Fibroblast of skin of abdomen (primary cell): Measurements from ENCODE around the gene RADIL.

Experiments used
- DNase-seq: peaks from one replicate; pipeline ENCODE4 v3.0.0-alpha.2; 2013

Gene RADIL

DNA sequence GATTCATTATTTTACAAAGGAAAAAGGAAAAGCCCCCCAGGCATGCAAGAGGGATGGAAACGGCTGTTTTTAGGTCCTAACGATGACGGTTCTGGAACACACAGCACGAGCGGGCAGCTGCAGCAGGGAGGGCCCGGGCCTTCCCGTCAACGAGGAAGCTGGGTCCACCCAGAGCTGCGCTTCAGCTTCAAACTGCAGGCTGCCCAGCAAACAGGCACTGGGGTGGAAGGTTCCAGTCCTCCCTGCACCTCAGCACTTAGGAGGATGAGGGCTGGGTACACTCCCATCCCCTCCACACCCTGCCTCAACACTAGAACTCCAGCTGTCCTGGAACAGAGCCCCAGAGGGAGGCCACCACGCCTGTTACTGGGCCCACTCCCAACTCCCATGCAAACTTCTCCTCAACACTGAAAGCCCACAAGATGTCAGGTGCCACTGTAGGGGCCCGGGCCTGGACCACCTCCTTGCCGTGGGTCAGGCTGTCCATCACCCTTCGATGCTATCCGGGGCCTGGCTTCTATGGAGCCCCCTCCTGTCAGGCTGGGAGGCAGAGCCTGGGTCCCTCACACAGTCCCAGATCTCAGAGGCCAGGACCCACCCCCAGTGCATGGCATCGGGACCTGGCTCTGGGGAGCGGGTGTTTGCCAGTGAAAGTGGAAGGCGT is 54.7 kb downstream of the RADIL start:
- no peak for DNase-seq

DNA sequence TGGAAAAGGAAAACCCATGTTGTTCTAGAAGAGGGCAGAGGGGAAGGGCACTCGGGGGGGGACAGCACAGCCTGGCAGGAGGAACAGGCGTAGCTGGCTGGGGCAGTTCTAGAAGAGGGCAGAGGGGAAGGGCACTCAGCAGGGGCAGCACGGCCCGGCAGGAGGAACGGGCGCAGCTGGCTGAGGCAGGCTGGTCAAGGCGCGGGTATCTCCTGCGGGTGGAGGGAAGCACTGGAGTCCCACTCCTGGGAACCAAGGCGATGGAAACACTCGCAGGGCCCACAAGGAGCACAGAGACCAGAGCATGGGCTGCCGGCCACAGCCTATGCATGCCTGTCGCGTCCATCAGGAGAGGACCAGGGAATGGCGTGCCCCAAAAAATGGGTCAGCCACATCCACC is 58.4 kb downstream of the RADIL start:
- DNase-seq, result no peak

DNA sequence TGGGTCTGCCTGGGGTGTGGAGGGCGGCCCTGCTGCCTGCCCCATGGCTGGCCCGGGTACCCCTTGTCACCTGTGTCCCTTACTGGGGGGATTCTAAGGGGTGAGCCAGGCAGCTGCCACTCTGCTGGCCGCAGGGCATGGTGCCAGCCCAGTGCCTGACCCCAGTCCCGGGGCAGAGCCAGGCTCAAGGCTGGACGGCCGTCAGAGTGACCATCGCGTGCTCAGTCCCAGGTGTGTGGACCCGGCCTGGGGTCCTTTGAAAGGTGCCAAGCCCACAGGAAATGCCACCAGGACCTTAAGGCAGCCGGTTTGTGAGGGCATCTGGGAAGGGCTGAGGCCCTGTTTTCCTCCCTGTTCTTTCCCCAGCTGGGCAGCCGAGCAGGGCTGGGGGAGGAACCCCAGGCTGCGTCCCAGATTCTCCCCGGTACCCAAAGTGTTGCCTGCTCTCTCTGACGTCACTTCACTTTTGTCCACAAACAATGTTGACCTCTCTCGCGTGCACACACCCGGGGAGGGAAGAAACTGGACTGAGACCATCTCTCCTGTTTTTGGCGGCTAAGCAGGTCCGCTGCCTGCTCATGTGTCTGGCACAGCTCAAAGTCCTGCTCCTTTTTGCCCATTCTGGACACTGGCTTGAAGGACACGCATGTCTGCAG is 59.3 kb downstream of the RADIL start:
- DNase-seq, result no peak

DNA sequence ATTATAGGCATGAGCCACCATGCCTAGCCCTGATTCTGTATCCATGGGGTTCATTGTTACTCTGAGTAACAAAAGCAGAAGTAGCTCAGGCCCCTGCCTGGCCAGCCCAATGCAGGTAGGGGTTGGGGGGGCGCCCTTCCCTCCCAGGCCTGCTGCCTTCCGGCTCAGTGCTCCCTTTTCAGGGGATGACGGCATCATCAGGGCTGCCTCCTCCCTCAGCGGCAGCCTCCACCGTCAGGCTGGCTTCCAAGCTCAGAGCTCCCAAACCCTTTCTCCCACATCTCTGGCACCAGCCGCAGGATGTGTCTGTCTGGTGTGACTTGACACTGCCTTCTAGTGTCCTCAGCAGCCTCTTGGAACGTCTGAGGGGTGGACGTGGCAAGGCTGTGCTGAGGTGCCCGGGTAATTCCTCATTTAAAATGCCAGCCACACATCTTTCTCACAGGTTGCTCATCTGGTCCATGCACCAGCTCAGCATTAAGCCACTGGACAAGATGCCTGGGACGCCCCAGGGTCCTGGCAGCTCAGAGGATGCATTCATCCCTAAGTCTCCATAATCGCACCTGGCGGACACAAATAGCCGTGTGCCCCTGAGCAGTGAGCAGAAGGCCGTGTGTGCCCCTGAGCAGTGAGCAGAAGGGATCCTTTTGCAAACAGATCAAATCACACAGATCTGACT is 59.9 kb downstream of the RADIL start:
- no peak for DNase-seq

DNA sequence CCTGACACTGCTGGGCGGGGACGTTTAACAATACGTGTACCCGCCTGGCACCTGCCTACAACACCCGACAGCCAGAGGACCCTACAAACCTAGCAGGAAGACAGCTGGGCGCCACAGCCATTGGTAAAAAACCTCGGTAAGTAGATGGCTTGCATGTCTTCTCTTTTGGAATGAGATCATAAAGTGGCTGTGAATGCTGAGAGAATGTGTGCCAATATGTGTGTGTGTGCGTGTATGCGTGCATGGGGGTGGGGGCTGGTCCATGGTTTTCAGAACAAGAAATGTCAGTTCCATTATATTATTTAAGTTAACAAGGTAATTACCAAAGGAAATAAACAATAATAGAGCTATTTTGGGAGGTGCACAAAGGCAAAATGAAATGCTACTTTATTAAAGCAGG is 60.8 kb downstream of the RADIL start:
- no peak for DNase-seq

DNA sequence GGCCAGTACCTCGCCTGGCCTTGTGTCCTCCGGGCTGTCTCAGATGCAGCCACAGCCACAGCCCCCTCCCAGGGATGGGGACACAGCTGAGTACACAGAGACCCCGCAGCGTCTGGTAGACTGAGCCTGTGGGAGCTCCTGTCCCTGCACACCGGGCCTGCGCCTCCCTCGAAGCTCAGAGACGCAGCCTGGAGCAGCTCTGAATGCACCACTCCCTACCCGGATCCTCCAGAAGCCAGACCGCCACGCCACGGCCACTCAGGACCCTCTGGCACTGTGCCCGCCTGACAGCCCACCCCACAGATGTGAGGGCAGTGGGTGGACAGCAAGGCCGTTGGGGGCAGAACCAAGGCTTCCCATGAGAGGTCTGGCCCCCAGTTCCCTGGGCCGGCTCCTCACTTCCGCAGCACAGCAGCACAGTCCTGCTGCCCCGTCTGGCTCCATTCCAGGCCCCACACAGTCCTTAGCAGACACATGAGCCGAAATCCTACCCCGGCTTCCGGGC is 62.5 kb downstream of the RADIL start:
- no peak for DNase-seq

DNA sequence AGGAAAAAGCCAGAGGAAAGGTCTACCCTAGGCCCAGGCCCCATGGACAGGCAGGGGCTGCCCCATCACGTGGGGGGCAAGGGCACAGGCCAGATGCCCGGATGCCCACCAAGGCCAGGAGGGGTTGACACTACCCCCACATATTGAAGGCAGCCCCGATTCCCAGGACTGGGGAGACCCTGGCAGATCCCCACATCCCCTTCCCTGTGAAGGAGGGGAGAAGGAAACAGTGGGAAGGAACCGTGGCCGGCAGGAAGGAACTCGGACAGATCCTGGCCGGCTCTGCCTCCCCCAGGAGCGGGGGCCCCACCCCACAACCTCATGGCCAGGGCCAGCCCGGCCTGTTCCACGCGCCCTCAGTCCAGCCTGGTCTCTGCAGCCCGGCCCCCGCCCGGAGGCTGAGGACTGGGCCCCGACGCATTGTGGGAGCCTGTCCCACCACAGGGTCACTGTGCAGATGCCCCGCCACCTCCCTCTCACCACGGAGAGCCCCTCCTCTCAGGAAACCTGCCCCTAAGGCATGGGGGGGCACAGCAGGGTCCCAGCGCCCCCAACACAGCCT is 63.0 kb downstream of the RADIL start:
- no peak for DNase-seq

DNA sequence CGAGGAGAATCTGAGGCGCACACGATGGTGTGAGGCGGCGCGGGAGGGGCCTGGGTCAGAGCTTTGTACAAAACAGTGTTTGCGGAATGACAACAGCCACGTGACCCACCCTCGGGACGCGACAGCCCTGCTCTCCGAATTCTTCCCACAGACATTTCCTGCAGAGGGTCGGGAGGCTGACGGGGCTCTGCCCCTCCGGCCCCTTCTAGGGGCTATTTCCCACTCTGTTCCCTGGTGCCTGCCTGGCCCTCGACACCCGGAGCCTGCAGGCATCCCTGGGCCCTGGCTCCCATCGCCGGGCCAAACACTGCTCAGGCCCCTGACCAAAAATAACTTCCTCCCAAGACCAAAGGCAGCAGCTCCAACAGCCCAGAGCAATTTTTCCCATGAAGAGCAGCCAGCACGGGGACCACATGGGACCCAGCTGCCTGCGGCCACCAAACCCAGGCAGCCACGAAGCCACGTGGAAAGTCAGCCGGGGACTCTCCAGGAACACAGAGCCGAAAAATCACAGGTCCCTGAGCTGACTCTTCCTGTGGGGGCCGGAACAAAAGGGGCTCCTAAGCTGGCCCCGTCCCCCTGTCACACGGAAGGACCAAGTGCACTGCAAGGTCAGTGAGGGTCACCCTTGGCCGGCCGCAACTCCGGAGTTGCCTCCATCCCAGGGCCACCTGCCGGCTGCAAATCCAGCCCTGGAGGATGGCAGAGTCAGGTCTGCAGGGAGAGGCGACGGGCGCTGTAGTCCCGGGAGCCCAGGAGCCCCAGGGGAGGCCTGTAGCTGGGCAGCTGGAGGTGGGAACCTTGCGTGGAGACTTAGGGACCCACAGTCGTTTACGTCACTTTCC is 63.7 kb downstream of the RADIL start:
- DNase-seq, result no peak

DNA sequence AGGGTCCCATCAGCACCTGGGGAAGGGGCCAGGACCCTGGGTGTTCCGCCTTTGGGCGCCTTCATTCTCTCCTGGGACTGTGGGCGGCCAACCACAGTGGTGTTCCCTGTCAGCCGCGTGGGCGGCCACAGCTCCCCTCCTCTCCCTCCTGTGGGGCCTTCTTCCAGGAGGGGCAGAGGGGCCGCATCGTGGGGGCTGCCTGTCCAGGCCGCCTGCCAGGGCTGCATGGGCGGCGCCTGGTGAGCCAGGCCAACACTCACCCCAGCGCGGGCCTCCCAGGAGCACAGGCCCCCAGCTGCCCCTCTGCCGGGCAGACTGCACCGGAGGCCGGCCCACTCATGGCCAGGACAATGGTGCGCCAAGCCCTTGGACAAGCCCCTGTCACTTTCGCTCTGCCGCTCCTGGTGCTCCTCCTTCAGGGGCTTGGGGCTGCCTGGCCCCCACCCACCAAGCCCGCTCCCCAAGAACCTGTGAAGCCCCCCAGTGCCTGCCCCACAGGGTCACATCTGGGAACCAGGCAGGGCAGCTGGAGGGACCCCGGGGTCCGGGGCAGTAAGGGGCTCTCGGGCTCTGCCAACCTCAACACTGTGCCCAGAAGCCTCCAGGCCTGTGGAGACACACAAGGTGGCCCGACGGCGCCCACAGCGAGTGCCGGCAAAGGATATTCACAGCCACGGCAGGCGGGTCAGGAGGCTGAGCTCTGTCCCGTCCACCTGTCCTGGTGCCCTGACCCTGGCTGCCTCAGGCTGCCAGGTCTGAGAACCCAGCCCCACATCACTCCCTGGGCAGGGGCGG is 65.3 kb downstream of the RADIL start:
- no peak for DNase-seq

DNA sequence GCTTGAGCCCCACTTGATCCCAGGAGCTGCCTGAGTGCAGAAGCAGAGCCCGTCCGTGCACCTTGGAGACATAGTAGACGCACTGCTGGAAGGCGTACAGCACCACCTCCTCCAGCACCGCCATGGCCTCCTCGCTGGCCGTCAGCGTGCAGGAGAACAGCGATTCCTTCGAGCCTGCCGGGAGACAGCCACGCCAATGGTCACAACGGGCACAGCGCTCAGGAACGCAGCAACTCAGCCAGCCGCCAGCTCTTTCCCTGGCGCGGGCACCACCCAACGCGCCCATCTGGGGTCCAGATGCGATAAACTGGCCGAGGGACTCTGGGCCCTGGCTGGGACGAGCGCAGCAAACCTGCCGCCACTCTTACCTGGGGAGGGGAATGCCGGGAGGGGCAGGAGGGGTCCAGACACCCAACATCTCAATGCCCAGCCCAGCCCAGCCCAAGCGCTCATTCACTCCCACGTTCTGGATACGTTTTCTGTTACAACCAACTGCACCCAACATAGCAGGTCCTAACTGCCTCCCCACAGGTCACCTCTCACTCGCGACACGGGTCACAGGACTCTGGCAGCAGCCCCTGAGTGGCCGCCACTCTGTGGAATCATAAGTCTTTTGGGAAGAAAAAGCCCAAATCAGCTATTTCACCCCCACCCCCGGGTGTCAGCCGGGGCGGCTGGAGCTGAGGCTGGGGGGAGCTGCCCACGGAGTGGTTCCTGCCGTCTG is 66.2 kb downstream of the RADIL start:
- DNase-seq, result no peak

DNA sequence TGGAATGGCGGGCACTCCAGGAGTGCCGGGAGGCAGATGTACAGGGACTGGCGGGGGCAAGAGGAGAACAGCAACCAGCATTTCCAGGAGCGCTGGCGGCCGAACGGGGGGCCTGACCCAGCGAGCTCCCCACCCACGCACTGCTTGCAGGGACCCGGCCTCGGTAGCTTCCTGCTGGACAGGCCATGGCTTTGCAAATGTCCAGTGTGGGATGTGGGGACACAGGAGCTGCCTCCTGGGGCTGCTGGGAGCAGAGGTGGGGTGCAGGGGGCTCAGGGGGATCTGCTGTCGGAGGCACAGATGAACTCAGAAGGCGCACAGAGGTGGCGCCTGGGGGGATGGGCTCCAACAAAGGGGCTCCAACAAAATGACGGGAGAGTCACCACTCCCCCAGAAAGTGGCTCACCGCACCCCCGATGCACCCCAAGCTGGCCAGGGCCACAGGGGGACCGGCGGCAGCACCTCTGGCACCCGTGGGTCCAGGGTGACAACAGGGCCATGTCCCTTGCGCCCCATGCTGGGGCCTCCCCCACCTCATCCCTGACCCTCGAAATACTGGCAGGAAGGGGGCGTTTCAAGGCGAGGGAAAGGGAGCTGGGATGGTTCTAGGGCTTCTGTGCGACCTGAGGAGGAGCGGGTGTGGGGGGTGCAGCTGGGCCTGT is 67.0 kb downstream of the RADIL start:
- no peak for DNase-seq

DNA sequence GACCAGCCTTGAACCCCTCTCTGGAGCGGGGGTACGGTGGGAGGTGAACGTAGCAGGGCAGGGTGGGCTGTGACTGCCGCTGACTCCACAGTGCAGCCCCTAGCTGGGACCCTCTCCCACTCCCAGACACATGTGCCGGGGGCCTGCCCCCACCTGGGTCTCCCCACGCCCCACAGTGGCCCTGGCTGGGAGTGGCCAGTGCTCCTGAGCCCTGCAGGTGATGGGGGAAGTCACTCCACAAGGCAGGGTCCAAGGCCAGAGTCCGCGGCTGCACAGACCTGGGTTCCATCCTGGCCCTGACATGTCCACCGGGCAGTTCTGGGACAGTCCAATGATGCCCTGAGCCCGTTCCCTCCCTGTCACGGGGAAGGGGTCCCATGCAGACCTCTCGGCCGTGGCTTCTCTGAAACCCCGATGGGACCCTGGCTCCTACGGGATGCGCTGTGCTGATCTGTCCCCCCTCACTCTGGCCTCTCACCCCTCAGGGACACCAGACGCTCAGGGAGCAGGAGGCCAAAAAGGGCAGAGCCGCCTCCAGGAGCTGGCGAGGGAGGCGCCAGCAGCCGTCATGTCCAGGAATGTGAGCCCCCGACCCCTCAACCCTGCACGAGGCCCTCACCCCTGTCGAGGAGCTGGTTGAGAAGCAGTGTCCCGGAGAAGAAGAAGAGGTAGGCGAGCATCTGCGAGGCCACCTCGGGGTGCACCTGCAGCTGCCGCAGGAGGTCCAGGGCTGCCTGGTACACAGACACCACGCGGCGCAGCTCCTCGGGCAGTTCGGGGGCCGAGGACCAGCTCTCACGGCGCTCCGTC is 67.7 kb downstream of the RADIL start:
- no peak for DNase-seq

DNA sequence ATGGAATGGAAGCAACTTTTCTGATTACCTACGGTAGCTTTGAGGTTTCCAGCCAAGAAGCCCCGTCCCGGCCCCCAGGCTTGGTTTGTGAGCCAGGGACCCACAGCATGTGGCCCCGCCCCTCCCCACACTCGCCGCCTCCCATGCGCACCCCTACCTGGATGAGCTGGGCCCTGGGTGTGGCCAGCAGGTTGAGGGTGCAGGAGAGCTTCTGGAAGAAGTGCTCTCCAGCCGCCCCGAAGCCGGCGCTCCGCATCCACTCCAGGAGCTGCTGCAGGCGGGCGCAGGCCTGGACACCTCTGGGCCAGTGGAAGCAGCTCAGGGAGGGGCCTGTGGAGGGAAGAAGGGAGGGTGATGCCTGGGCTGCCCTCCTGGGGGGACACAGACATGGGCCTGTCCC is 68.4 kb downstream of the RADIL start:
- no peak for DNase-seq

DNA sequence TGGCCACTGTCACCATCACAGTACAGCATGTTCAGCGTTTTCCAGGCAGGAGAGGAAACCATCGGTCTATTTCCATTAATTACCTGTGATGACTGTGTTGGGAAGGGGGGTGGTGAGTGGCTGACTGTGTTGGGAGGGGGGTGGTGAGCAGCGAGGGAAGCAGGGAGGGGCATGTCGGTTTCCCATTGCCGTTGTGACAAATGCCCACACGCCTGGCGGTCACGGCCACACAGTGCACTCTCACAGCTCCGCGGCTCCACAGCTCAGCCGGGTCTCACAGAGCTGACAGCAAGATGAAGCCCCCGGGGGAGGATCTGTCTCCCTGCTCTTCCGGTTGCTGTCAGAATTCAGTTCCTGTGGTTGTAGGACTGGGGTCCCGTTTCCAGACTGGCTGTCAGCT is 69.1 kb downstream of the RADIL start:
- DNase-seq, result no peak

DNA sequence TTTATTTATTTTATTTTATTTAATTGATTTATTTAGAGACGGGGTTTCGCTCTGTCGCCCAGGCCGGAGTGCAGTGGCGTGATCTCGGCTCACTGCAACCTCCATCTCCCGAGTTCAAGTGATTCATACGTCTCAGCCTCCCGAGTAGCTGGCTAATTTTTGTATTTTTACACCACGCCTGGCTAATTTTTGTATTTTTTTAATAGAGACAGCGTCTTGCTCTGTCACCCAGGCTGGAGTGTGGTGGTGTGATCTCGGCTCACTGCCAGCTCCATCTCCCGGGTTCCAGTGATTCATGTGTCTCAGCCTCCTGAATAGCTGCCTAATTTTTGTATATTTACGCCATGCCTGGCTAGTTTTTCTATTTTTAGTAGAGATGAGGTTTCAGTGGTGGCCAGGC is 73.8 kb downstream of the RADIL start:
- no peak for DNase-seq

DNA sequence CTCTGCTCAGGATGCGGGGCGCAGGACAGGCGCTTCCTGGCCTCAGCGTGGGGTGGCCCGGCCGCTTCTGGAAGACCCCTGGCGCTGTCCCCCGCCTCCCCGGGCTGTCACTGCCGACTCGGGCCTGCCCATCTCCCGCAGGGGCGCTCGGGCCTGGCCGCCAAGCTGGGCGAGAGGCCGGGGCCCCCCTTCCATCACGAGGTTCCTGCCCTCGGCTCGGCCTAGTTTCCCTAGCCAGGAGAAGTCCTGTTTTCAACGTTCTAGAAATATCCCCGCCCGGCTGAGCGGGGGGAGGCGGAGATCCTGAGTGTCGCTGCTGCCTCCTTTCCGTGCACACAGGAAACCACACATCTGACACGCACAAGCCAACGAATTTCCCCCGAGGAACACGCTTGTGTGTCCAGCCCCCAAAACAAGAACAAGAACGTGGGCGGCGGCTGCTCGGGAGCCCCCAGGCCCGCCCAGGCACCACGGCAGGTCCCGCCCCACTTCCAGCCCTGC is 74.4 kb downstream of the RADIL start:
- no peak for DNase-seq

DNA sequence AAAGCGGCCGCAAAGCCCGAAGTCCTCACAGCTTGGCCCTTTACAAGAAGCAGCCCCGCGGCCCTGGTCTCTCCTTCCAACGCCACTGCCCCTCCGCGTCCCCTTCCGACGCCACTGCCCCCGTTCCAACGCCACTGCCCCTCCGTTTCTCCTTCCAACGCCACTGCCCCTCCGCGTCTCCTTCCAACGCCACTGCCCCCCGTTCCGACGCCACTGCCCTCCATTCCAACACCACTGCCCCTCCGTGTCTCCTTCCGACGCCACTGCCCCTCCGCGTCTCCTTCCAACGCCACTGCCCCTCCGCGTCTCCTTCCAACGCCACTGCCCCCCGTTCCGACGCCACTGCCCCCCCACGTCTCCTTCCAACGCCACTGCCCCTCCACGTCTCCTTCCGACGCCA is 75.0 kb downstream of the RADIL start:
- DNase-seq, result no peak

DNA sequence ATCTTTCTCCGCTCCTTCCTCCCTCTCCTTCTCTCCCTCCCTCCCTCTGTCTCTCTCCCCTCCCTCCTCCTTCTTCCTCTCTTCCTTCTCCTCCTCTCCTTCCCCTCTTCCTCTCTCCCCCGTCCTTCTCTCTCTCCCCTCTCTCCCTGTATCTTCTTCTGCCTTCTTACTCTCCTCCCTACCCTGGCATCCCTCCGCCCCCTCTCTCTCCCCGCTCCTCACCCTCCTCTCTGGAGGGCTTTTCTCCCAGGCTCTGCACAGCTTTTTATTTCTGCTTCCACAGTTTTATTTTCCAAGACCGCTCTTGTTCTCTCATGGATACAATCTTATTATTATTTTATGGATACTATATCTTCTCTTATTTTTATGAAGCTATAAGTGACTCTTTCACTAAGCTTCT is 75.5 kb downstream of the RADIL start:
- no peak for DNase-seq

DNA sequence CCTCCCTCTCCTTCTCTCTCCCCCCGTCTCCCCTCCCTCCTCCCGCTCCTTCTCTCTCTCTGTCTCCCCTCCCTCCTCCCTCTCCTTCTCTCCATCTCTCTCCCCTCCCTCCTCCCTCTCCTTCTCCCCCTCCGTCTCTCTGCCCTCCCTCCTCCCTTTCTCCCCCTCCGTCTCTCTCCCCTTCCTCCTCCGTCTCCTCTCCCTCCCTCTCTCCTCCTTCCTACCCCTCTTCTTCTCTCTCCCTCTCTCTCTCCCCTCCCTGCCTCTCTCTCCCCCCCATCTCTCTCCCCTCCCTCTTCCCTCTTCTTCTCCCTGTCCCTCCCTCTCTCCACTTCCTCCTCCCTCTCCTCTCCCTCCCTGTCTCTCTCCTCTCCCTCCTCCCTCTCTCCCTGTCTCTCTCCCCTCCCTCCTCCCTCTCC is 75.9 kb downstream of the RADIL start:
- DNase-seq, result no peak
